HepG2 (cell line): Measurements from ENCODE around the gene WIPF2. TPM values are rescaled to one million over a fixed set of nuclear protein-coding genes. Genes with fewer than 3 reads are reported as not detected.

Experiments used
- DRAP1 ChIP-seq: IDR thresholded peaks from 2 replicates; pipeline ENCODE4 v1.6.1; 2016; ENCODE audit warnings: missing genetic modification reagents, missing compliant biosample characterization
- HNF1B ChIP-seq: sonication (generic); formaldehyde crosslinking; IDR thresholded peaks from 2 replicates; pipeline ENCODE4 v1.5.1; 2020; ENCODE audit warnings: mild to moderate bottlenecking, moderate library complexity, missing genetic modification reagents
- KLF12 ChIP-seq: sonication (generic); formaldehyde crosslinking; IDR thresholded peaks from 2 replicates; pipeline ENCODE4 v1.4.0; 2020; ENCODE audit warnings: missing genetic modification reagents, borderline replicate concordance
- LCORL ChIP-seq, 2 experiments: fragments of 450-650 bp in 1 of 2; sonication (generic) in 1 of 2; formaldehyde crosslinking in 1 of 2; IDR thresholded peaks; 2 replicates each; pipeline versions ENCODE4 v1.5.0 to v1.6.1; 2017 to 2020; ENCODE audit warnings: antibody characterized with exemption in 1 of 2, missing genetic modification reagents in 1 of 2
- PRDM10 ChIP-seq: sonication (generic); formaldehyde crosslinking; IDR thresholded peaks from 2 replicates; pipeline ENCODE4 v1.4.0; 2020; ENCODE audit warnings: low read depth, missing genetic modification reagents
- SSRP1 ChIP-seq: IDR thresholded peaks from 2 replicates; pipeline ENCODE4 v1.6.1; 2016; ENCODE audit warnings: control low read depth
- TEAD2 ChIP-seq: sonication (generic); formaldehyde crosslinking; IDR thresholded peaks from 2 replicates; pipeline ENCODE4 v1.9.0; 2021; ENCODE audit warnings: missing genetic modification reagents
- XRCC5 ChIP-seq: fragments of 200-400 bp; formaldehyde crosslinking; optimal IDR thresholded peaks from 2 replicates; pipeline ENCODE3; 2017; ENCODE audit warnings: mild to moderate bottlenecking, low read length
- ZNF382 ChIP-seq: sonication (generic); formaldehyde crosslinking; IDR thresholded peaks from 2 replicates; pipeline ENCODE4 v1.5.0; 2020; ENCODE audit warnings: missing genetic modification reagents, mild to moderate bottlenecking, borderline replicate concordance
- ZNF766 ChIP-seq: sonication (generic); formaldehyde crosslinking; IDR thresholded peaks from 2 replicates; pipeline ENCODE4 v1.5.0; 2020; ENCODE audit warnings: missing genetic modification reagents, borderline replicate concordance
- polyA plus RNA-seq, 8 experiments: library from polyadenylated mRNA; depleted of rRNA in 3 of 8; stranded (reverse) in 7 of 8; unstranded in 1 of 8; fragments of >200 nt; fragmentation: Illumina TruSeq in 4 of 8; extraction: Trizol in 4 of 8; gene quantifications; 2 replicates each; pipeline versions ENCODE4 v1.2.1 to v1.2.3, GENCODE V29; 2011 to 2016; ENCODE audit warnings: low read depth in 4 of 8, missing spikeins in 1 of 8, mixed read lengths in 1 of 8; ENCODE audit not compliant: insufficient read depth in 1 of 8
- total RNA-seq, 5 experiments: library from RNA; depleted of rRNA; stranded (reverse); fragments of >200 nt; fragmentation: Illumina TruSeq; extraction: Trizol; gene quantifications; 2 replicates each; pipeline ENCODE4 v1.2.3, GENCODE V29; 2016; ENCODE audit warnings: low read depth in 1 of 5
- TF ChIP-seq, protein P1 (sequence below): IDR thresholded peaks from 2 replicates; pipeline ENCODE4 v1.6.1; 2016; ENCODE audit warnings: missing compliant biosample characterization, missing genetic modification reagents, borderline replicate concordance
- TF ChIP-seq, protein P2 (sequence below): sonication (generic); formaldehyde crosslinking; IDR thresholded peaks from 2 replicates; pipeline ENCODE4 v1.5.1; 2020; ENCODE audit warnings: mild to moderate bottlenecking, missing genetic modification reagents, borderline replicate concordance

Gene WIPF2
- total and polyA plus RNA-seq, 2 of the 13 experiments (the other 11 are each of a cell fraction or from before 2014, with no cell fraction given): 7.2 to 10.8 TPM

DNA sequence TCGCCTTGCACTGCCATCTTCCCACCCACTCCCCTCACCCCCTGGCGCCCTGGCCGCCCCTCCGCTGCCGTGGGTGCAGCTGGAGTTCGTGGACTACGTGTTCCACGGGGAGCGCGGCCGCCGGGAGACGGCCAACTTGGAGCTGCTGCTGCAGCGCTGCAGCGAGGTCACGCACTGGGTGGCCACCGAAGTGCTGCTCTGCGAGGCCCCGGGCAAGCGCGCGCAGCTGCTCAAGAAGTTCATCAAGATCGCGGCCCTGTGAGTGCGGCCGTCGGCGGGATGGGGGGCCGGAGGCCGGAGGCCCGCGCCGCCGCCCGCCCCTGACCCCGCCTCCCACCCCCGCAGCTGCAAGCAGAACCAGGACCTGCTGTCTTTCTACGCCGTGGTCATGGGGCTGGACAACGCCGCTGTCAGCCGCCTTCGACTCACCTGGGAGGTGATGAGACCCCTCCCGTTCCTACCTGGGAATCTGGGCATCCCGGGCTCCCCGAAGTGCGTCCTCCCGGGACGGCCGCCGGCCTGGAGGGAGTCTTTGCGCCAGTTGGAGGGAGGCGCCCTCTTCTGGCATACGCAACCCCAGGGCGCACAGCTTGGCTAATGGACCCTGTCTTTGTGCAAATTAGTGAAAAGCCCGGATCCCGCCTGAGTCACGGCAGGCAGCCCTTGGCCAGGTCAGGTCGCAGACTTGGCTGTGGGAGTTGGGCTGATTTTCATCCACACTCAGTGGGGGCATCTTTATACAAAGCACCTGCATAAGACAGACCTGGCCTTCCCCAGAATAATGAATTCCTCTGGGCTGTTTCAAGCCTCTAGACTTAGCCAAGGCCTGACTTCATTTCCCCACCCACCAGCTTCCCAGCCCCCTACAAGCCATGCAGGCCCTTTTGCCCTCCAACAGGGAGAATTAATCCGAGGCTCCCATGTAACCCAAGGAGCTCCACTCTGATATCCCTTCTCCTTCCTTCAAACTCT, 27.6 kb upstream of the WIPF2 start (continued):
- TF ChIP-seq, protein P1, sequence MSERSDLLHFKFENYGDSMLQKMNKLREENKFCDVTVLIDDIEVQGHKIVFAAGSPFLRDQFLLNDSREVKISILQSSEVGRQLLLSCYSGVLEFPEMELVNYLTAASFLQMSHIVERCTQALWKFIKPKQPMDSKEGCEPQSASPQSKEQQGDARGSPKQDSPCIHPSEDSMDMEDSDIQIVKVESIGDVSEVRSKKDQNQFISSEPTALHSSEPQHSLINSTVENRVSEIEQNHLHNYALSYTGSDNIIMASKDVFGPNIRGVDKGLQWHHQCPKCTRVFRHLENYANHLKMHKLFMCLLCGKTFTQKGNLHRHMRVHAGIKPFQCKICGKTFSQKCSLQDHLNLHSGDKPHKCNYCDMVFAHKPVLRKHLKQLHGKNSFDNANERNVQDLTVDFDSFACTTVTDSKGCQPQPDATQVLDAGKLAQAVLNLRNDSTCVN: peak; percentile 48; the same call in 1 of the 2 replicates
- TF ChIP-seq SSRP1 (CRISPR knock-in tag): peak; percentile 31; the same call in 1 of the 2 replicates
- TF ChIP-seq HNF1B (CRISPR knock-in tag): peak; percentile 60; the same call in 1 of the 2 replicates
- no peak; the same call in 1 of the 2 replicates for TF ChIP-seq ZNF766 (CRISPR knock-in tag)
- TF ChIP-seq, protein P2, sequence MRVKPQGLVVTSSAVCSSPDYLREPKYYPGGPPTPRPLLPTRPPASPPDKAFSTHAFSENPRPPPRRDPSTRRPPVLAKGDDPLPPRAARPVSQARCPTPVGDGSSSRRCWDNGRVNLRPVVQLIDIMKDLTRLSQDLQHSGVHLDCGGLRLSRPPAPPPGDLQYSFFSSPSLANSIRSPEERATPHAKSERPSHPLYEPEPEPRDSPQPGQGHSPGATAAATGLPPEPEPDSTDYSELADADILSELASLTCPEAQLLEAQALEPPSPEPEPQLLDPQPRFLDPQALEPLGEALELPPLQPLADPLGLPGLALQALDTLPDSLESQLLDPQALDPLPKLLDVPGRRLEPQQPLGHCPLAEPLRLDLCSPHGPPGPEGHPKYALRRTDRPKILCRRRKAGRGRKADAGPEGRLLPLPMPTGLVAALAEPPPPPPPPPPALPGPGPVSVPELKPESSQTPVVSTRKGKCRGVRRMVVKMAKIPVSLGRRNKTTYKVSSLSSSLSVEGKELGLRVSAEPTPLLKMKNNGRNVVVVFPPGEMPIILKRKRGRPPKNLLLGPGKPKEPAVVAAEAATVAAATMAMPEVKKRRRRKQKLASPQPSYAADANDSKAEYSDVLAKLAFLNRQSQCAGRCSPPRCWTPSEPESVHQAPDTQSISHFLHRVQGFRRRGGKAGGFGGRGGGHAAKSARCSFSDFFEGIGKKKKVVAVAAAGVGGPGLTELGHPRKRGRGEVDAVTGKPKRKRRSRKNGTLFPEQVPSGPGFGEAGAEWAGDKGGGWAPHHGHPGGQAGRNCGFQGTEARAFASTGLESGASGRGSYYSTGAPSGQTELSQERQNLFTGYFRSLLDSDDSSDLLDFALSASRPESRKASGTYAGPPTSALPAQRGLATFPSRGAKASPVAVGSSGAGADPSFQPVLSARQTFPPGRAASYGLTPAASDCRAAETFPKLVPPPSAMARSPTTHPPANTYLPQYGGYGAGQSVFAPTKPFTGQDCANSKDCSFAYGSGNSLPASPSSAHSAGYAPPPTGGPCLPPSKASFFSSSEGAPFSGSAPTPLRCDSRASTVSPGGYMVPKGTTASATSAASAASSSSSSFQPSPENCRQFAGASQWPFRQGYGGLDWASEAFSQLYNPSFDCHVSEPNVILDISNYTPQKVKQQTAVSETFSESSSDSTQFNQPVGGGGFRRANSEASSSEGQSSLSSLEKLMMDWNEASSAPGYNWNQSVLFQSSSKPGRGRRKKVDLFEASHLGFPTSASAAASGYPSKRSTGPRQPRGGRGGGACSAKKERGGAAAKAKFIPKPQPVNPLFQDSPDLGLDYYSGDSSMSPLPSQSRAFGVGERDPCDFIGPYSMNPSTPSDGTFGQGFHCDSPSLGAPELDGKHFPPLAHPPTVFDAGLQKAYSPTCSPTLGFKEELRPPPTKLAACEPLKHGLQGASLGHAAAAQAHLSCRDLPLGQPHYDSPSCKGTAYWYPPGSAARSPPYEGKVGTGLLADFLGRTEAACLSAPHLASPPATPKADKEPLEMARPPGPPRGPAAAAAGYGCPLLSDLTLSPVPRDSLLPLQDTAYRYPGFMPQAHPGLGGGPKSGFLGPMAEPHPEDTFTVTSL: peak; percentile 61; the same call in 1 of the 2 replicates
- TF ChIP-seq LCORL (IDR thresholded peaks at IDR 0.05): no peak
- TF ChIP-seq LCORL (CRISPR knock-in tag; IDR thresholded peaks at IDR 0.05): peak; percentile 85
- no peak for TF ChIP-seq PRDM10 (CRISPR knock-in tag)
- TF ChIP-seq DRAP1 (CRISPR knock-in tag): no peak
- TF ChIP-seq KLF12: 0 out of 2 replicates have a peak, but pooled peaks have one; percentile 19
- no peak for TF ChIP-seq TEAD2 (CRISPR knock-in tag)
- peak; percentile 80 for TF ChIP-seq XRCC5
- no peak for TF ChIP-seq ZNF382 (CRISPR knock-in tag)
